Mammary epithelial cell (primary cell): Measurements from ENCODE around the gene CCDC9B.

ENCODE experiments used
- EZH2 ChIP-seq: IDR thresholded peaks from 2 replicates; pipeline ENCODE4 v1.6.1; 2012; ENCODE audit warnings: low read length, inconsistent platforms, borderline replicate concordance
- TF ChIP-seq, protein P1 (sequence below), 2 donors: IDR thresholded peaks in 1 of 2; conservative IDR thresholded peaks in 1 of 2; 2 replicates each; pipeline ENCODE4 v1.5.1; 2011 to 2012; ENCODE audit warnings: inconsistent platforms in 2 of 2, low read length in 2 of 2, mild to moderate bottlenecking in 2 of 2, control low read depth in 1 of 2, low read depth in 1 of 2; ENCODE audit not compliant: insufficient read depth in 1 of 2; ENCODE audit errors: extremely low read depth in 1 of 2

DNA sequence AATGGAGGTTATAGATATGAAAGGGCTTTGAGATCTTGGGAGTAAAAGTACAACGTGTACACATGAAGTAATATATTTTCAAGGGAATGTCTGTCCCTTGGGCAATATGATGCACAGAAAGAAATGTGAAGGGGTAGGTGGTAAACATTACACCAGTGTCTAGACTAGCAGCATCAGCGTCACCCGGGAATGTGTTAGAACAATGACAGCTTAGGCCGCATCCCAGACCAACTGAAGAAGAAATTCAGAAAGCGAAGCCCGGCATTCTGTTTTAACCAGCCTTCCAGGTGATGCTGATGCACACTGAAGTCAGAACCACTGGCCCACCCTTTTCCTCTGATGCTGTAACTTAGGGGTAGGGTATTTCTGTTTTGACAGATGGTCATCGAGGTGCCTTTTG lies 10.9 kb downstream of the CCDC9B start:
- TF ChIP-seq, protein P1, sequence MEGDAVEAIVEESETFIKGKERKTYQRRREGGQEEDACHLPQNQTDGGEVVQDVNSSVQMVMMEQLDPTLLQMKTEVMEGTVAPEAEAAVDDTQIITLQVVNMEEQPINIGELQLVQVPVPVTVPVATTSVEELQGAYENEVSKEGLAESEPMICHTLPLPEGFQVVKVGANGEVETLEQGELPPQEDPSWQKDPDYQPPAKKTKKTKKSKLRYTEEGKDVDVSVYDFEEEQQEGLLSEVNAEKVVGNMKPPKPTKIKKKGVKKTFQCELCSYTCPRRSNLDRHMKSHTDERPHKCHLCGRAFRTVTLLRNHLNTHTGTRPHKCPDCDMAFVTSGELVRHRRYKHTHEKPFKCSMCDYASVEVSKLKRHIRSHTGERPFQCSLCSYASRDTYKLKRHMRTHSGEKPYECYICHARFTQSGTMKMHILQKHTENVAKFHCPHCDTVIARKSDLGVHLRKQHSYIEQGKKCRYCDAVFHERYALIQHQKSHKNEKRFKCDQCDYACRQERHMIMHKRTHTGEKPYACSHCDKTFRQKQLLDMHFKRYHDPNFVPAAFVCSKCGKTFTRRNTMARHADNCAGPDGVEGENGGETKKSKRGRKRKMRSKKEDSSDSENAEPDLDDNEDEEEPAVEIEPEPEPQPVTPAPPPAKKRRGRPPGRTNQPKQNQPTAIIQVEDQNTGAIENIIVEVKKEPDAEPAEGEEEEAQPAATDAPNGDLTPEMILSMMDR (conservative IDR thresholded peaks at IDR 0.05 in 1 of 2, IDR thresholded peaks at IDR 0.05 in 1 of 2; ENCODE audit: extremely low read depth in 1 of 2, insufficient read depth in 1 of 2, low read depth in 1 of 2, low read length in 2 of 2), result no peak
- no peak for TF ChIP-seq EZH2
